K562 (cell line): ENCODE results near the gene AGPAT3. TPM values are rescaled to one million over a fixed set of nuclear protein-coding genes. Genes with fewer than 3 reads are reported as not detected.

Source experiments
- ATAC-seq: fragments of 200-7000 bp; cut with Tn5 transposase; 3 replicates; pipeline ENCODE4 v1.9.1; 2020; ENCODE audit warnings: moderate library complexity
- BruUV-seq: library from RNA; stranded (reverse); fragments of 400-500 nt; replicated peaks from 2 replicates; lab custom pipeline; 2021; lab: Mats Ljungman, UMichigan
- CTCF ChIA-PET: fragments of 300-600 bp; formaldehyde crosslinking; extraction: SDS; loops from one replicate; lab custom pipeline; 2021; ENCODE audit warnings: low intra/inter-chr PET ratio; lab: Yijun Ruan, JAX
- POLR2A ChIA-PET: fragments of 300-600, 350-650 bp; sonication (Branson Sonifier 250); formaldehyde crosslinking; extraction: SDS; loops from one replicate; lab custom pipeline; 2021; ENCODE audit warnings: antibody characterized with exemption, inconsistent platforms; lab: Yijun Ruan, JAX
- DNase-seq, 4 experiments: peaks; one replicate each; pipeline versions ENCODE4 v3.0.0 to v3.0.0-alpha.2; 2011 to 2018; ENCODE audit warnings: low spot score in 3 of 4, mixed read lengths in 3 of 4; ENCODE audit errors: extremely low read depth in 1 of 4
- FAIRE-seq: peaks from 2 replicates; lab custom pipeline; 2011; peaks lifted over from hg19 to GRCh38; lab: Jason Lieb, UNC
- H2AFZ ChIP-seq: 2 replicates; pipeline ENCODE4 v1.6.0; 2011; ENCODE audit warnings: low read depth, low read length, control low read depth, inconsistent platforms
- H3K27ac ChIP-seq: fragments of 200-600 bp; 3 replicates; pipeline ENCODE4 v1.8.0; 2011; ENCODE audit warnings: low read depth, mild to moderate bottlenecking, control low read depth, inconsistent platforms, low read length, moderate library complexity, mixed read lengths; ENCODE audit errors: extremely low read depth
- H3K27me3 ChIP-seq, 2 experiments: fragments of 300-600 bp in 1 of 2; 2 replicates in 1 of 2; 3 replicates in 1 of 2; pipeline versions ENCODE4 v1.6.0 to v1.8.0; 2011; ENCODE audit warnings: inconsistent platforms in 2 of 2, low read length in 2 of 2, mild to moderate bottlenecking in 1 of 2, mixed read lengths in 1 of 2, moderate library complexity in 1 of 2; ENCODE audit not compliant: control insufficient read depth in 2 of 2, insufficient read depth in 2 of 2
- H3K36me3 ChIP-seq: fragments of 300-600 bp; 3 replicates; pipeline ENCODE4 v1.8.0; 2011; ENCODE audit warnings: mild to moderate bottlenecking, low read length, inconsistent platforms; ENCODE audit not compliant: control insufficient read depth, insufficient read depth
- H3K4me1 ChIP-seq, 2 experiments: fragments of 200-600 bp in 1 of 2; replicated peaks in 1 of 2; 2 replicates in 1 of 2; 3 replicates in 1 of 2; pipeline versions ENCODE4 v1.5.1 to v1.8.0; 2011; ENCODE audit warnings: inconsistent platforms in 2 of 2, low read length in 2 of 2, mild to moderate bottlenecking in 1 of 2, mixed read lengths in 1 of 2, moderate library complexity in 1 of 2; ENCODE audit not compliant: control insufficient read depth in 2 of 2, insufficient read depth in 2 of 2
- H3K4me2 ChIP-seq: 2 replicates; pipeline ENCODE4 v1.6.1; 2011; ENCODE audit warnings: low read length, control low read depth, inconsistent platforms, mixed read lengths; ENCODE audit not compliant: insufficient read depth
- H3K4me3 ChIP-seq: fragments of 200-600 bp; sonication (generic), shearing (Covaris generic); 2 replicates; pipeline ENCODE4 v1.5.1; 2016; ENCODE audit warnings: control low read depth, inconsistent platforms
- H3K79me2 ChIP-seq: fragments of 200-600 bp; 3 replicates; pipeline ENCODE4 v1.8.0; 2011; ENCODE audit warnings: low read length, inconsistent platforms; ENCODE audit not compliant: control insufficient read depth, insufficient read depth
- H3K9ac ChIP-seq, 2 experiments: 2 replicates each; pipeline versions ENCODE4 v1.6.0 to v1.6.1; 2011; ENCODE audit warnings: low read depth in 2 of 2, low read length in 2 of 2, control low read depth in 1 of 2, inconsistent platforms in 1 of 2, mild to moderate bottlenecking in 1 of 2, mixed read lengths in 1 of 2; ENCODE audit not compliant: insufficient read depth in 1 of 2
- H3K9me1 ChIP-seq: one replicate; pipeline ENCODE4 v1.6.0; 2011; ENCODE audit warnings: inconsistent platforms, mild to moderate bottlenecking, low read length, moderate library complexity; ENCODE audit not compliant: control insufficient read depth, insufficient read depth
- H3K9me3 ChIP-seq: replicated peaks from 2 replicates; pipeline ENCODE4 v1.5.1; 2011; ENCODE audit warnings: low read depth, low read length, inconsistent platforms; ENCODE audit not compliant: control insufficient read depth, insufficient read depth
- H4K20me1 ChIP-seq: replicated peaks from 2 replicates; pipeline ENCODE4 v1.6.1; 2011; ENCODE audit warnings: low read length, inconsistent platforms, mixed read lengths; ENCODE audit not compliant: control insufficient read depth, insufficient read depth
- E2F3 ChIP-seq: fragments of 250-450 bp; sonication (Bioruptor Pico); IDR thresholded peaks from 2 replicates; pipeline ENCODE4 v1.4.0; 2020; ENCODE audit warnings: mild to moderate bottlenecking
- KLF16 ChIP-seq: IDR thresholded peaks from 2 replicates; pipeline ENCODE4 v1.6.1; 2016; ENCODE audit warnings: antibody characterized with exemption
- MAFF ChIP-seq: IDR thresholded peaks from 2 replicates; pipeline ENCODE4 v1.6.1; 2012; ENCODE audit warnings: low read length, improper control_type of control experiment
- MEIS2 ChIP-seq: fragments of 450-650 bp; IDR thresholded peaks from 2 replicates; pipeline ENCODE4 v1.6.1; 2014; ENCODE audit warnings: mild to moderate bottlenecking; ENCODE audit not compliant: partially characterized antibody
- SRSF9 ChIP-seq: fragments of 200-400 bp; formaldehyde crosslinking; IDR thresholded peaks from 2 replicates; pipeline ENCODE4 v1.6.1; 2017; ENCODE audit warnings: low read depth, low read length, borderline replicate concordance
- TAF1 ChIP-seq: IDR thresholded peaks from 2 replicates; pipeline ENCODE4 v1.6.1; 2011; ENCODE audit warnings: mild to moderate bottlenecking, low read length, moderate library complexity; ENCODE audit not compliant: insufficient read depth, control insufficient read depth, severe bottlenecking; ENCODE audit errors: extremely low read depth
- ZFP36 ChIP-seq: fragments of 150-350 bp; IDR thresholded peaks from 2 replicates; pipeline ENCODE4 v1.6.1; 2018; ENCODE audit warnings: low read length, low read depth; ENCODE audit not compliant: partially characterized antibody
- ZNF146 ChIP-seq: IDR thresholded peaks from one replicate; pipeline ENCODE4 v1.6.1; 2018; ENCODE audit warnings: missing compliant biosample characterization; ENCODE audit not compliant: unreplicated experiment
- WGBS: fragments of 100-300 bp; shearing (Covaris generic); methylation state at CpG from one replicate; pipeline ENCODE4 v1.1.6; 2016; ENCODE audit warnings: low coverage, mixed read lengths; ENCODE audit not compliant: insufficient coverage; ENCODE audit errors: missing lambda C conversion rate; 5-methylcytosine and 5-hydroxymethylcytosine counted together
- in situ Hi-C: fragments of 300-500 bp; cut with MboI; formaldehyde crosslinking; loops from 4 replicates; pipeline ENCODE4 v1.15.0; 2018; ENCODE audit warnings: inconsistent platforms, mixed read lengths
- intact Hi-C: fragments of 100-400 bp; cut with micrococcal nuclease; formaldehyde crosslinking; loops from 2 replicates; pipeline ENCODE4 v1.14.2; 2022
- polyA plus RNA-seq, 8 experiments: library from polyadenylated mRNA; depleted of rRNA in 4 of 8; stranded (reverse) in 5 of 8; unstranded in 3 of 8; fragments of >200 nt; fragmentation: Nextera tagmentation in 2 of 8; fragmentation: Illumina TruSeq in 1 of 8; extraction: Ambion mirVana in 2 of 8; extraction: Trizol in 1 of 8; gene quantifications; 2 replicates each; pipeline versions ENCODE4 v1.2.1 to v1.2.3, GENCODE V29; 2011 to 2014; ENCODE audit warnings: inconsistent platforms in 1 of 8, missing spikeins in 1 of 8
- total RNA-seq, 7 experiments: library from RNA; depleted of rRNA in 6 of 7; stranded (reverse); fragments of >200 nt in 6 of 7; fragmentation: Illumina TruSeq in 2 of 7; extraction: Trizol in 2 of 7; gene quantifications; 2 replicates each; pipeline versions ENCODE4 v1.2.1 to v1.2.3, GENCODE V29; 2011 to 2021; ENCODE audit warnings: low replicate concordance in 1 of 7
- TF ChIP-seq, protein P1 (sequence below): sonication (generic); formaldehyde crosslinking; IDR thresholded peaks from 2 replicates; pipeline ENCODE4 v1.8.0; 2023; ENCODE audit warnings: missing genetic modification reagents, mild to moderate bottlenecking, borderline replicate concordance
- TF ChIP-seq, protein P2 (sequence below): fragments of 150-350 bp; conservative IDR thresholded peaks from 2 replicates; pipeline ENCODE4 v1.6.1; 2014; ENCODE audit warnings: low read length
- TF ChIP-seq, protein P3 (sequence below), 2 experiments: fragments of 450-650 bp in 1 of 2; sonication (generic) in 1 of 2; formaldehyde crosslinking in 1 of 2; IDR thresholded peaks in 1 of 2; conservative IDR thresholded peaks in 1 of 2; 2 replicates each; pipeline versions ENCODE4 v1.6.1 to v1.8.1; 2016 to 2023; ENCODE audit warnings: mild to moderate bottlenecking in 2 of 2, moderate library complexity in 2 of 2, inconsistent platforms in 1 of 2, missing genetic modification reagents in 1 of 2

Gene AGPAT3
- total and polyA plus RNA-seq, 9 of the 15 experiments (the other 6 are each of a cell fraction or from before 2014, with no cell fraction given): 1.5 to 88.4 (median 35.7) TPM

DNA sequence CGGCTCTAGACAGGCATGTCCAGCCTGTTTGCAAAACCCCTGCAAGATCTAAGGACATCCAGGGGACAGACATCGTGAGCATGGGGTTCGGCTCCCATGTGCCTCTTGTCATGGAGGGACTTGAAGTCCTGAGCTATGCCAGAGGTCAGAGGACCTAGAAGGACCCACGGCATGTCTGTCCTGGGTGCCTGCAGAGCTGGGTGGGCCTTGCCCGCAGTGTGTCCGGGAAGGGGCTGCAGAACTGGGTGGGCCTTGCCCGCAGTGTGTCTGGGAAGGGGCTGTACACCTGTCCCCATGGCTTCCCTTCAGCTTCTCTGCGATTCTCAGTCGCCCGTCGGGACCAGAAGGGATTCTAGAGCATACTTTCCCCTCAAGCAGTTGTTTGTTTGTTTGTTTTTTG lies 127.1 kb downstream of the AGPAT3 start (continued):
- TF ChIP-seq, protein P1, sequence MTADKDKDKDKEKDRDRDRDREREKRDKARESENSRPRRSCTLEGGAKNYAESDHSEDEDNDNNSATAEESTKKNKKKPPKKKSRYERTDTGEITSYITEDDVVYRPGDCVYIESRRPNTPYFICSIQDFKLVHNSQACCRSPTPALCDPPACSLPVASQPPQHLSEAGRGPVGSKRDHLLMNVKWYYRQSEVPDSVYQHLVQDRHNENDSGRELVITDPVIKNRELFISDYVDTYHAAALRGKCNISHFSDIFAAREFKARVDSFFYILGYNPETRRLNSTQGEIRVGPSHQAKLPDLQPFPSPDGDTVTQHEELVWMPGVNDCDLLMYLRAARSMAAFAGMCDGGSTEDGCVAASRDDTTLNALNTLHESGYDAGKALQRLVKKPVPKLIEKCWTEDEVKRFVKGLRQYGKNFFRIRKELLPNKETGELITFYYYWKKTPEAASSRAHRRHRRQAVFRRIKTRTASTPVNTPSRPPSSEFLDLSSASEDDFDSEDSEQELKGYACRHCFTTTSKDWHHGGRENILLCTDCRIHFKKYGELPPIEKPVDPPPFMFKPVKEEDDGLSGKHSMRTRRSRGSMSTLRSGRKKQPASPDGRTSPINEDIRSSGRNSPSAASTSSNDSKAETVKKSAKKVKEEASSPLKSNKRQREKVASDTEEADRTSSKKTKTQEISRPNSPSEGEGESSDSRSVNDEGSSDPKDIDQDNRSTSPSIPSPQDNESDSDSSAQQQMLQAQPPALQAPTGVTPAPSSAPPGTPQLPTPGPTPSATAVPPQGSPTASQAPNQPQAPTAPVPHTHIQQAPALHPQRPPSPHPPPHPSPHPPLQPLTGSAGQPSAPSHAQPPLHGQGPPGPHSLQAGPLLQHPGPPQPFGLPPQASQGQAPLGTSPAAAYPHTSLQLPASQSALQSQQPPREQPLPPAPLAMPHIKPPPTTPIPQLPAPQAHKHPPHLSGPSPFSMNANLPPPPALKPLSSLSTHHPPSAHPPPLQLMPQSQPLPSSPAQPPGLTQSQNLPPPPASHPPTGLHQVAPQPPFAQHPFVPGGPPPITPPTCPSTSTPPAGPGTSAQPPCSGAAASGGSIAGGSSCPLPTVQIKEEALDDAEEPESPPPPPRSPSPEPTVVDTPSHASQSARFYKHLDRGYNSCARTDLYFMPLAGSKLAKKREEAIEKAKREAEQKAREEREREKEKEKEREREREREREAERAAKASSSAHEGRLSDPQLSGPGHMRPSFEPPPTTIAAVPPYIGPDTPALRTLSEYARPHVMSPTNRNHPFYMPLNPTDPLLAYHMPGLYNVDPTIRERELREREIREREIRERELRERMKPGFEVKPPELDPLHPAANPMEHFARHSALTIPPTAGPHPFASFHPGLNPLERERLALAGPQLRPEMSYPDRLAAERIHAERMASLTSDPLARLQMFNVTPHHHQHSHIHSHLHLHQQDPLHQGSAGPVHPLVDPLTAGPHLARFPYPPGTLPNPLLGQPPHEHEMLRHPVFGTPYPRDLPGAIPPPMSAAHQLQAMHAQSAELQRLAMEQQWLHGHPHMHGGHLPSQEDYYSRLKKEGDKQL: no peak
- TF ChIP-seq KLF16: no peak
- TF ChIP-seq, all 486 proteins: peak for 0

DNA sequence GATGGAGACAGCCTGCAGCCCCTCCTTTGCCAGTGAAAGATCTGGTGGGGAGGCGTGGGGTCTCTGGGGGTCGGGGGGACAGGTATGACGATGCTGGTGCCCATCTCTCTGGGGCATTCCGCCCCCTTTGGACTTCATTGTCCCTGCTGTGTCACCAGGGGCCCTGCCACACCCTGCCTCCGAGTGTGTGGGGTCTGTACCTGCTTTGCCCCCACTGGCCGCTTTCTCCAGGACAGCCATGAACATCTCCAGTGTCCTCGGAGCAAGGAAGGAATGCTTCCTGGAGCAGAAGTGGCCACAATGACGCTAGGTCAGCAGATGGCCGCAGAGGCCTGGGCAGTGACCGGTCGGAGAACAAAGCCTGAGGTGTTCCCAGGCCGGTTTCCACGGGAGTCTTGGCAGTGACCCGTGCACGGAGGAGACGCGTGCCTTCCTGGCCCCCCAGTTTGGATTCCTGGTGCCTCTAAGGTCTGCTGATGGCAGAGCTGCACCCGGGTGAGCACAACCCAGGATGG lies 128.5 kb downstream of the AGPAT3 start:
- WGBS: 33% methylated on average over 17 of the region's 18 CpGs
- no TSS peak for BruUV-seq
- no peak overlapping the region for H3K4me2 ChIP-seq
- H4K20me1 ChIP-seq: no peaks in the 10 kb centered on the region
- intact Hi-C loops: no loop called here
- H3K27ac ChIP-seq: no peak overlapping the region
- DNase-seq (no peak), ATAC-seq (peak; percentile 15), FAIRE-seq (no peak)
- peaks cover 0 to 31% of the 10 kb centered on the region in 2 experiments; a peak in 2 of 5 replicates for H3K4me1 ChIP-seq
- peaks cover 28 to 52% of the 10 kb centered on the region in 2 experiments for H3K27me3 ChIP-seq
- H3K36me3 ChIP-seq: no peaks in the 10 kb centered on the region
- no peak overlapping the region for H3K4me3 ChIP-seq
- H3K9me1 ChIP-seq: no peaks in the 10 kb centered on the region
- no peak overlapping the region for H2AFZ ChIP-seq
- peak overlapping the region in 1 of 2 experiments; percentile 29; a peak in 1 of 4 replicates for H3K9ac ChIP-seq
- CTCF ChIA-PET: no interaction called here
- in situ Hi-C loops: no loop called here
- H3K9me3 ChIP-seq: no peaks in the 10 kb centered on the region; the same call in 1 of the 2 replicates
- POLR2A ChIA-PET: interaction anchor here (0.6 kb wide), 1 partner anchor 1020 kb away, joined by 4 read pairs; no protein-coding TSS in a partner anchor
- H3K79me2 ChIP-seq: no peaks in the 10 kb centered on the region
- TF ChIP-seq, protein P2, sequence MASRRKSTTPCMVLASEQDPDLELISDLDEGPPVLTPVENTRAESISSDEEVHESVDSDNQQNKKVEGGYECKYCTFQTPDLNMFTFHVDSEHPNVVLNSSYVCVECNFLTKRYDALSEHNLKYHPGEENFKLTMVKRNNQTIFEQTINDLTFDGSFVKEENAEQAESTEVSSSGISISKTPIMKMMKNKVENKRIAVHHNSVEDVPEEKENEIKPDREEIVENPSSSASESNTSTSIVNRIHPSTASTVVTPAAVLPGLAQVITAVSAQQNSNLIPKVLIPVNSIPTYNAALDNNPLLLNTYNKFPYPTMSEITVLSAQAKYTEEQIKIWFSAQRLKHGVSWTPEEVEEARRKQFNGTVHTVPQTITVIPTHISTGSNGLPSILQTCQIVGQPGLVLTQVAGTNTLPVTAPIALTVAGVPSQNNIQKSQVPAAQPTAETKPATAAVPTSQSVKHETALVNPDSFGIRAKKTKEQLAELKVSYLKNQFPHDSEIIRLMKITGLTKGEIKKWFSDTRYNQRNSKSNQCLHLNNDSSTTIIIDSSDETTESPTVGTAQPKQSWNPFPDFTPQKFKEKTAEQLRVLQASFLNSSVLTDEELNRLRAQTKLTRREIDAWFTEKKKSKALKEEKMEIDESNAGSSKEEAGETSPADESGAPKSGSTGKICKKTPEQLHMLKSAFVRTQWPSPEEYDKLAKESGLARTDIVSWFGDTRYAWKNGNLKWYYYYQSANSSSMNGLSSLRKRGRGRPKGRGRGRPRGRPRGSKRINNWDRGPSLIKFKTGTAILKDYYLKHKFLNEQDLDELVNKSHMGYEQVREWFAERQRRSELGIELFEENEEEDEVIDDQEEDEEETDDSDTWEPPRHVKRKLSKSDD: no peak
- TF ChIP-seq E2F3 (no peak), SRSF9 (no peak), MEIS2 (no peak), ZNF146 (CRISPR knock-in tag) (no peak), MAFF (no peak), TAF1 (no peak), ZFP36 (no peak)
- TF ChIP-seq, protein P3, sequence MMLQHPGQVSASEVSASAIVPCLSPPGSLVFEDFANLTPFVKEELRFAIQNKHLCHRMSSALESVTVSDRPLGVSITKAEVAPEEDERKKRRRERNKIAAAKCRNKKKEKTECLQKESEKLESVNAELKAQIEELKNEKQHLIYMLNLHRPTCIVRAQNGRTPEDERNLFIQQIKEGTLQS (IDR thresholded peaks at IDR 0.05): no peak
- TF ChIP-seq, protein P3 (CRISPR knock-in tag; conservative IDR thresholded peaks at IDR 0.05): no peak
